ENCODE data around the gene WDR70. TPM values are rescaled to one million over a fixed set of nuclear protein-coding genes. Genes with fewer than 3 reads are reported as not detected.
A peak's percentile ranks its signal among the peaks of the same experiment; 100 is the strongest.

WDR70 gene
- total RNA-seq, 6 experiments from 2014 or later = 24.0 to 29.7 (median 26.0) TPM

GRCh38 chr5:37417347-37417746 is 38.2 kb downstream of the WDR70 start:
- H3K4me3 Mint-ChIP-seq = no peak overlapping the region
- H3K36me3 Mint-ChIP-seq (ENCODE audit: low read depth) = peaks cover 13% of the 10 kb centered on the region; the same call in 1 of the 2 replicates

GRCh38 chr5:37424441-37424840 is 45.3 kb downstream of the WDR70 start:
- Mint-ChIP-seq H3K27ac (no peak overlapping the region), H3K36me3 (ENCODE audit: low read depth) (peaks cover 6% of the 10 kb centered on the region), H3K27me3 (ENCODE audit: insufficient read depth) (no peaks in the 10 kb centered on the region; the same call in 1 of the 2 replicates), H3K9me3 (no peaks in the 10 kb centered on the region), H3K4me1 (ENCODE audit: low read depth) (no peaks in the 10 kb centered on the region; the same call in 1 of the 2 replicates), H3K4me3 (no peak overlapping the region)
- TF ChIP-seq, protein P1, sequence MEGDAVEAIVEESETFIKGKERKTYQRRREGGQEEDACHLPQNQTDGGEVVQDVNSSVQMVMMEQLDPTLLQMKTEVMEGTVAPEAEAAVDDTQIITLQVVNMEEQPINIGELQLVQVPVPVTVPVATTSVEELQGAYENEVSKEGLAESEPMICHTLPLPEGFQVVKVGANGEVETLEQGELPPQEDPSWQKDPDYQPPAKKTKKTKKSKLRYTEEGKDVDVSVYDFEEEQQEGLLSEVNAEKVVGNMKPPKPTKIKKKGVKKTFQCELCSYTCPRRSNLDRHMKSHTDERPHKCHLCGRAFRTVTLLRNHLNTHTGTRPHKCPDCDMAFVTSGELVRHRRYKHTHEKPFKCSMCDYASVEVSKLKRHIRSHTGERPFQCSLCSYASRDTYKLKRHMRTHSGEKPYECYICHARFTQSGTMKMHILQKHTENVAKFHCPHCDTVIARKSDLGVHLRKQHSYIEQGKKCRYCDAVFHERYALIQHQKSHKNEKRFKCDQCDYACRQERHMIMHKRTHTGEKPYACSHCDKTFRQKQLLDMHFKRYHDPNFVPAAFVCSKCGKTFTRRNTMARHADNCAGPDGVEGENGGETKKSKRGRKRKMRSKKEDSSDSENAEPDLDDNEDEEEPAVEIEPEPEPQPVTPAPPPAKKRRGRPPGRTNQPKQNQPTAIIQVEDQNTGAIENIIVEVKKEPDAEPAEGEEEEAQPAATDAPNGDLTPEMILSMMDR (IDR thresholded peaks at IDR 0.05) = no peak
- DNase-seq = no peak

More at GRCh38 chr5:37417347-37417746, 38.2 kb downstream of the WDR70 start:
- Mint-ChIP-seq H3K27me3 (ENCODE audit: insufficient read depth) (no peaks in the 10 kb centered on the region), H3K4me1 (ENCODE audit: low read depth) (no peaks in the 10 kb centered on the region), H3K27ac (no peak overlapping the region), H3K9me3 (no peaks in the 10 kb centered on the region)
- TF ChIP-seq, protein P1 (IDR thresholded peaks at IDR 0.05) = no peak
- no peak for DNase-seq

GRCh38 chr5:37428044-37428443 is 48.9 kb downstream of the WDR70 start:
- TF ChIP-seq, protein P1 (IDR thresholded peaks at IDR 0.05) = no peak
- Mint-ChIP-seq H3K27ac (no peak overlapping the region), H3K4me3 (no peak overlapping the region), H3K4me1 (ENCODE audit: low read depth) (peaks cover 6% of the 10 kb centered on the region), H3K36me3 (ENCODE audit: low read depth) (peaks cover 2% of the 10 kb centered on the region), H3K27me3 (ENCODE audit: insufficient read depth) (no peaks in the 10 kb centered on the region; the same call in 1 of the 2 replicates), H3K9me3 (no peaks in the 10 kb centered on the region)
- DNase-seq = no peak

DNA sequence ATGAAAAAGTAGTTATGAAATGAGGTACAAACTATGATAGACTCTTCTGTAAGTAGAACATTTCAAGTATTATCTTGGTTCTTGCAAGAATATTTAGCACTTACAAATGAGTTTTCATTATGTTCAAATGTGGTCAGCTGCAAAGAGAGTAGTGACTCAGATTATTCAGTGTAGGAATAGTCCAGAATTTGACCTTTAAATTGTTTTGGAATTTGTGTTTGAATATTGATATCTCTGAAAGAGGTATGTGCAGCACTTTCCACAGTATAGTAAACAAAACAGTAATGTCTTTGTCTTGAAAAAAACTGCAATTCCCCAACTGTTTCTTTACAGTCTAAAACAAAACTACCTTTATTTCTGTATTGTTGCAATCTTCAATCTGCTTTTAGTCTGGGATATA is 56.1 kb downstream of the WDR70 start:
- peaks cover 48% of the 10 kb centered on the region for H3K4me1 Mint-ChIP-seq (ENCODE audit: low read depth)
- no peaks in the 10 kb centered on the region for H3K36me3 Mint-ChIP-seq (ENCODE audit: low read depth)
- H3K27me3 Mint-ChIP-seq (ENCODE audit: insufficient read depth) = no peaks in the 10 kb centered on the region
- H3K4me3 Mint-ChIP-seq = no peak overlapping the region
- no peaks in the 10 kb centered on the region for H3K9me3 Mint-ChIP-seq
- H3K27ac Mint-ChIP-seq = no peak overlapping the region
- TF ChIP-seq, protein P1 (IDR thresholded peaks at IDR 0.05) = no peak
- DNase-seq = peak; percentile 8

DNA sequence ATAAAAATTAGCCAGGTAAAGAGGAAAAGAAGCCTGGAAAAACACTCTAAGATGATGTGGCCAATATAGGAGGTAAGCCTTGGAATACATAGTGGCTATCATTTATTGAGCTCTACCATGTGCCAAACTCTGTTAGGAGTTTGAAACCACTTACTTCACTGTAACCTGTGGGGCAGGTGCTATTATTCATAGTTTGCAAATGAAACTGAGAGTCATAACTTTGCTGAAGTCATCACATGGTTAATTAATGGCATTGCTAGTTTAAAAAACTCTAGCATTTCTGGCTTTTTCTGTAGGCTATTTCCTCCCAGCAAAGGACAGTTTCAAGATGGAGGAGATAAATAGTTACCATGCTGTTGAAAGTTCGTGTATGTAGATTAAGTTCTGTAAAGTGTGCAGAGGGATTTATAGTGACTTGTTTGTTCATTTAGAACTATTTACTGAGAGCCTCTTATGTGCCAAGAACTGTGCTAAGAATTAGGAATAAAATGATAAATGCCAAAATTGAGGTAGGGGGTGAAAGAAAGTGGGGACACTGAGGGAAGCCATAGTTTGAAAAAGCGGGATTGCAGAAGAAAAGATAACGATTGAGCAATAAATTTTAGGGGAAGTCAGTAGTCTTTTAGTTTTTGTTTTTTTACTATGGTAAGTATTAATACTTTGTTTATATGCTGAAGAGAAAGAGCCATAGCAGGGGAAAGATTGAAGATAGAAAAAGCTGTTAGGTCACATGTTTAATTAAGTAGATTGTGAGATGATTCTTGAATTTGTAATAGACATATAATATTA is 57.2 kb downstream of the WDR70 start:
- Mint-ChIP-seq H3K27ac (no peak overlapping the region), H3K9me3 (no peaks in the 10 kb centered on the region)

More for the DNA sequence above, 57.2 kb downstream of the WDR70 start:
- no peaks in the 10 kb centered on the region for H3K36me3 Mint-ChIP-seq (ENCODE audit: low read depth)
- no peak for DNase-seq
- H3K27me3 Mint-ChIP-seq (ENCODE audit: insufficient read depth) = no peaks in the 10 kb centered on the region
- TF ChIP-seq, protein P1 (IDR thresholded peaks at IDR 0.05) = no peak
- peaks cover 48% of the 10 kb centered on the region for H3K4me1 Mint-ChIP-seq (ENCODE audit: low read depth)
- H3K4me3 Mint-ChIP-seq = no peak overlapping the region
